GM23248 (cell line): ENCODE data around the gene CELSR3. TPM values are rescaled to one million over a fixed set of nuclear protein-coding genes. Genes with fewer than 3 reads are reported as not detected.

ENCODE experiments used
- DNase-seq: peaks from one replicate; pipeline ENCODE4 v3.0.0-alpha.2; 2015
- H2AFZ ChIP-seq: fragments of 200-600 bp; sonication (generic); 2 replicates; pipeline ENCODE4 v1.6.1; 2016; ENCODE audit warnings: antibody characterized with exemption
- H3F3A ChIP-seq: fragments of 200-600 bp; sonication (generic); 2 replicates; pipeline ENCODE4 v1.6.1; 2016; ENCODE audit warnings: mild to moderate bottlenecking, antibody characterized with exemption, mixed run types; ENCODE audit not compliant: insufficient read depth
- H3K27ac ChIP-seq: fragments of 200-600 bp; sonication (generic); 2 replicates; pipeline ENCODE4 v1.5.1; 2016; ENCODE audit warnings: mild to moderate bottlenecking
- H3K27me3 ChIP-seq: fragments of 200-600 bp; sonication (generic); replicated peaks from 2 replicates; pipeline ENCODE4 v1.6.1; 2016; ENCODE audit warnings: mild to moderate bottlenecking; ENCODE audit not compliant: insufficient read depth
- H3K36me3 ChIP-seq: fragments of 200-600 bp; sonication (generic); 2 replicates; pipeline ENCODE4 v1.6.1; 2016; ENCODE audit warnings: low read depth, mild to moderate bottlenecking
- H3K4me1 ChIP-seq: fragments of 200-600 bp; sonication (generic); 2 replicates; pipeline ENCODE4 v1.6.1; 2016; ENCODE audit warnings: mild to moderate bottlenecking; ENCODE audit not compliant: insufficient read depth
- H3K4me2 ChIP-seq: fragments of 200-600 bp; sonication (generic); one replicate; pipeline ENCODE4 v1.6.1; 2016; ENCODE audit warnings: mild to moderate bottlenecking; ENCODE audit not compliant: unreplicated experiment
- H3K4me3 ChIP-seq: fragments of 200-600 bp; sonication (generic); 2 replicates; pipeline ENCODE4 v1.5.1; 2016; ENCODE audit warnings: mild to moderate bottlenecking
- H3K79me2 ChIP-seq: fragments of 200-600 bp; sonication (generic); 2 replicates; pipeline ENCODE4 v1.6.1; 2016; ENCODE audit warnings: mild to moderate bottlenecking; ENCODE audit not compliant: insufficient read depth
- H3K9ac ChIP-seq: fragments of 200-600 bp; sonication (generic); 2 replicates; pipeline ENCODE4 v1.6.1; 2016; ENCODE audit warnings: mild to moderate bottlenecking
- H3K9me2 ChIP-seq: fragments of 200-600 bp; sonication (generic); 2 replicates; pipeline ENCODE4 v1.6.1; 2016; ENCODE audit warnings: mixed run types, mild to moderate bottlenecking, moderate library complexity; ENCODE audit not compliant: insufficient read depth
- H3K9me3 ChIP-seq: fragments of 200-600 bp; sonication (generic); one replicate; pipeline ENCODE4 v1.6.1; 2017; ENCODE audit warnings: low read depth
- H4K20me1 ChIP-seq: fragments of 200-600 bp; sonication (generic); 2 replicates; pipeline ENCODE4 v1.6.0; 2016; ENCODE audit not compliant: insufficient read depth
- EZH2 ChIP-seq: fragments of 200-600 bp; sonication (generic); IDR thresholded peaks from 2 replicates; pipeline ENCODE4 v1.6.1; 2018; ENCODE audit warnings: antibody characterized with exemption, mild to moderate bottlenecking; ENCODE audit not compliant: insufficient read depth, poor library complexity, severe bottlenecking
- EZH2phosphoT487 ChIP-seq: fragments of 200-600 bp; sonication (generic); IDR thresholded peaks from 2 replicates; pipeline ENCODE4 v1.6.1; 2018; ENCODE audit warnings: antibody characterized with exemption, moderate library complexity, mild to moderate bottlenecking, low read depth; ENCODE audit not compliant: insufficient read depth
- WGBS, 2 experiments: methylation state at CpG; one replicate each; pipeline ENCODE4 v1.1.6; 2015 to 2017; ENCODE audit warnings: low lambda C conversion rate in 2 of 2, low coverage in 1 of 2; ENCODE audit errors: missing lambda C conversion rate in 2 of 2; 5-methylcytosine and 5-hydroxymethylcytosine counted together
- in situ Hi-C: fragments of 300-500 bp; cut with MboI; formaldehyde crosslinking; loops from 2 replicates; pipeline ENCODE4 v1.15.0; 2020
- polyA plus RNA-seq: library from polyadenylated mRNA; unstranded; fragments of >200 nt; fragmentation: Nextera tagmentation; extraction: Ambion mirVana; gene quantifications from 2 replicates; pipeline ENCODE4 v1.2.1, GENCODE V29; 2016
- total RNA-seq: library from RNA; depleted of rRNA; stranded (reverse); fragments of >200 nt; shearing (Covaris generic); gene quantifications from 2 replicates; pipeline ENCODE4 v1.2.3, GENCODE V29; 2014; rRNA removed

CELSR3 gene
- total RNA-seq (1.4 TPM in 2 replicates), polyA plus RNA-seq (0.30 and 0.40 TPM in 2 replicates)

DNA sequence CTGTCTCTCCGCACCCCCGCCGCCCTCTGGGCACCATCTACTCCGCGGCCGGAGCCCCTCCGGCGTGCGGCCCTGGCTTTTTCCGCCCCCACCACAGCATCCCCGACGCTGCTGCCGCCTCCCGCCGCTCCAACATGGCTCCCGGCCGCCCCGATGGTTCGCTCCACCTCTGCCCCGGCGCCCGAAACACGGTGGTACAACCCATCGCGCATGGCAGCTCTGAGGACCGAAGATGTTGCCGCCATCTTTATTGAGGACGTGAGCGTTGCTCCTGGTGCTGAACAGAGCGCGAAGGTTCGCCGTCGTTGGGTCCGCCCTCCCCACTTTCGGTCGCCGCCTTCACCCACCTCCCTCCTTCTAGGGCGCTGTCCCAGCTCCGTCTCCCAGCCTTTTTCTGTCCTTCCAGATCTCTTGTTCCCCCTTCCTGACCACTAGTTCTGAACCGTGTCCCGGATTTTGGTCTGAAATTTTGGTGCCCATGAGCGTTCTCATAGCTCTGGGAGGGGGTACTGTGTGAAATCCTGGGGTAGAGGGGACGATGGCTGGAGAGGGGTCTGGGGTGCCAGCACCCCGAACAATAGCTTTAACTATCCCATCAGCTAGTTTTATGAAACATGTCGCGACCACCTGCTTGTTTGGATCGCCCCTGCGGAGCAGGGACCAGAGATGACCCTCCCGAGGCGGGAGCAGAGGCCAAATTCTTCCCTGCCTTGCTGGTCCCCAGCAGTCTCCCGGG, at the start of gene CELSR3:
TSS of gene CELSR3 (minus strand) at position 134 of the 736 bp plus-strand sequence. CDS start 252 bp downstream, outside the sequence.
- Histone ChIP-seq H3K9me3 (no peaks in the 10 kb centered on the region), H3K79me2 (no peaks in the 10 kb centered on the region), H3K36me3 (no peaks in the 10 kb centered on the region), H3K9ac (peak within 1 kb of the TSS; percentile 97), H3F3A (peaks cover 10% of the 10 kb centered on the region; the same call in 1 of the 2 replicates), H3K27ac (peak within 1 kb of the TSS; percentile 94), H4K20me1 (no peaks in the 10 kb centered on the region), H3K4me1 (no peaks in the 10 kb centered on the region), H3K9me2 (no peaks in the 10 kb centered on the region), H3K4me2 (peak within 1 kb of the TSS; percentile 94), H2AFZ (peak within 1 kb of the TSS; percentile 67), H3K4me3 (peak within 1 kb of the TSS; percentile 79), H3K27me3 (no peaks in the 10 kb centered on the region)
- TF ChIP-seq EZH2phosphoT487: no peak
- WGBS, 2 experiments: 3 to 6% methylated on average over 47 to 52 of the region's 52 CpGs
- in situ Hi-C loops: no loop called here
- DNase-seq: peak; percentile 95

- Histone ChIP-seq H3K79me2 (peaks cover 100% of the 10 kb centered on the region), H3K9me2 (no peaks in the 10 kb centered on the region), H3K4me1 (peaks cover 35% of the 10 kb centered on the region), H3K27ac (no peak overlapping the region), H3K4me2 (no peak overlapping the region), H3K36me3 (peaks cover 29% of the 10 kb centered on the region), H2AFZ (no peak overlapping the region), H3K4me3 (no peak overlapping the region), H3K27me3 (no peaks in the 10 kb centered on the region), H4K20me1 (peaks cover 6% of the 10 kb centered on the region; the same call in 1 of the 2 replicates), H3K9ac (no peak overlapping the region), H3F3A (peaks cover 46% of the 10 kb centered on the region), H3K9me3 (no peaks in the 10 kb centered on the region)
- TF ChIP-seq EZH2: no peak
- TF ChIP-seq EZH2phosphoT487: no peak
- in situ Hi-C loops: no loop called here
- WGBS, 2 experiments: 96 to 98% methylated on average over 2 of the region's 2 CpGs
- DNase-seq: no peak
These were observed 49.0 kb upstream of the CELSR3 start for GRCh38 chr3:48711727-48712126.

GRCh38 chr3:48709051-48709461, 46.4 kb upstream of the CELSR3 start:
- Histone ChIP-seq H3K27ac (peak overlapping the region; percentile 93), H3K27me3 (no peaks in the 10 kb centered on the region), H3K4me3 (no peak overlapping the region), H3K4me2 (peak overlapping the region; percentile 50), H3K36me3 (peaks cover 30% of the 10 kb centered on the region), H2AFZ (no peak overlapping the region), H4K20me1 (peaks cover 11% of the 10 kb centered on the region; the same call in 1 of the 2 replicates), H3K9me2 (no peaks in the 10 kb centered on the region), H3F3A (peaks cover 44% of the 10 kb centered on the region), H3K4me1 (peaks cover 20% of the 10 kb centered on the region), H3K79me2 (peaks cover 100% of the 10 kb centered on the region), H3K9me3 (no peaks in the 10 kb centered on the region), H3K9ac (peak overlapping the region; percentile 64)
- in situ Hi-C loops: no loop called here
- TF ChIP-seq EZH2phosphoT487: no peak
- no peak for TF ChIP-seq EZH2
- DNase-seq: peak; percentile 69
- 40 to 41% methylated on average over 7 of the region's 7 CpGs for WGBS, 2 experiments

DNA sequence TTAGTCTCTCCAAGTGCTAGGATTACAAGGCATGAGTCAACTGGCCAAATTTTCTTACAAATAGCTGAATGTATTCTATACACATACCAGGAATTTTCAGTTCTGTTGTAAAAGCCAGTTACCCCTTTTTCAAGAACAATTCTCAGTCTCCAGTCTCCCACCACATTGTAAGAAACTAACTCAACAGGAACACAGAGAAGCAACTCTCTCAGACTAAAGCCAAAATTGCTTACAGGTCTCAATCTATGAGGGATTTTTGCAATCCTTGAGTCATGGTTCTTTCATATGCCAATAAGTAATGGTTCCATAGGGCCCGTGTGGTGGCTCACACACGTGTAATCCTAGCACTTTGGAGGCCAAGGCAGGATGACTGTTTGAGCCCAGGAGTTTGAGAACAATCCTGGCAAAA, 45.8 kb upstream of the CELSR3 start:
- peak overlapping the region; percentile 93 for H3K27ac ChIP-seq
- no peak overlapping the region for H2AFZ ChIP-seq
- H3K79me2 ChIP-seq: peaks cover 100% of the 10 kb centered on the region
- DNase-seq: peak; percentile 93
- H3K4me3 ChIP-seq: no peak overlapping the region
- WGBS, 2 experiments: 0 to 7% methylated on average over 2 of the region's 2 CpGs
- no peak for TF ChIP-seq EZH2phosphoT487
- no peak for TF ChIP-seq EZH2
- no peaks in the 10 kb centered on the region for H3K9me3 ChIP-seq
- in situ Hi-C loops: no loop called here
- peaks cover 26% of the 10 kb centered on the region for H3K36me3 ChIP-seq
- H3K4me1 ChIP-seq: peaks cover 20% of the 10 kb centered on the region
- H3K27me3 ChIP-seq: no peaks in the 10 kb centered on the region
- peaks cover 11% of the 10 kb centered on the region; the same call in 1 of the 2 replicates for H4K20me1 ChIP-seq
- peak overlapping the region; percentile 64 for H3K9ac ChIP-seq
- peak overlapping the region; percentile 50 for H3K4me2 ChIP-seq
- H3K9me2 ChIP-seq: no peaks in the 10 kb centered on the region
- peaks cover 44% of the 10 kb centered on the region for H3F3A ChIP-seq
